ENCODE measurements around the gene MTR.
"Not testable (repeated sequence)": the region's sequence is repeated elsewhere in the genome, so short reads cannot be mapped to it uniquely, and the experiment has no call there.

The MTR gene

GRCh38 chr1:236865818-236866155, 70.7 kb downstream of the MTR start:
- no peak for DNase-seq

- DNase-seq, result no peak
Measured at GRCh38 chr1:236868625-236869467, 73.8 kb downstream of the MTR start.

- no peak for DNase-seq
Measured at GRCh38 chr1:236869911-236870310, 74.8 kb downstream of the MTR start.

GRCh38 chr1:236870721-236871120, 75.6 kb downstream of the MTR start:
- peak; percentile 90 for DNase-seq

GRCh38 chr1:236872075-236872666, 77.1 kb downstream of the MTR start:
- no peak for DNase-seq

- no peak for DNase-seq
Measured at GRCh38 chr1:236875975-236876374, 80.9 kb downstream of the MTR start.

- DNase-seq, result no peak
Measured at GRCh38 chr1:236877661-236878060, 82.6 kb downstream of the MTR start.

- no peak for DNase-seq
Measured at GRCh38 chr1:236880209-236880608, 85.1 kb downstream of the MTR start.

- DNase-seq, result no peak
Measured at GRCh38 chr1:236882678-236883077, 87.6 kb downstream of the MTR start.

GRCh38 chr1:236886199-236886598, 91.1 kb downstream of the MTR start:
- no peak for DNase-seq

- no peak for DNase-seq
Measured at GRCh38 chr1:236887081-236887480, 92.0 kb downstream of the MTR start.

- no peak for DNase-seq
Measured at GRCh38 chr1:236888126-236888525, 93.0 kb downstream of the MTR start.

GRCh38 chr1:236888903-236889302, 93.8 kb downstream of the MTR start:
- no peak for DNase-seq

GRCh38 chr1:236890152-236891056, 95.3 kb downstream of the MTR start:
- no peak for DNase-seq

- no peak for DNase-seq
Measured at GRCh38 chr1:236893626-236894545, 98.8 kb downstream of the MTR start.

GRCh38 chr1:236895665-236896387, 100.7 kb downstream of the MTR start:
- DNase-seq, result no peak

- no peak for DNase-seq
Measured at GRCh38 chr1:236896716-236897115, 101.6 kb downstream of the MTR start.

- DNase-seq, result peak; percentile 48
Measured at GRCh38 chr1:236904892-236905741, 110.0 kb downstream of the MTR start.

- no peak for DNase-seq
Measured at GRCh38 chr1:236907205-236907604, 112.1 kb downstream of the MTR start.

GRCh38 chr1:236908669-236909068, 113.6 kb downstream of the MTR start:
- DNase-seq, result no peak

GRCh38 chr1:236911047-236911446, 116.0 kb downstream of the MTR start:
- not testable (repeated sequence) for DNase-seq

Measured in SIG-M5 (cell line).